Cardiac muscle cell (in vitro differentiated cells and primary cell): ENCODE measurements around the gene NELL2. TPM values are rescaled to one million over a fixed set of nuclear protein-coding genes. Genes with fewer than 3 reads are reported as not detected.

Experiments
- DNase-seq, 2 donors: peaks; one replicate each; pipeline versions ENCODE4 v3.0.0 to v3.0.0-alpha.2; 2010 to 2017; ENCODE audit warnings: low read depth in 1 of 2, low spot score in 1 of 2
- H3K27ac ChIP-seq: fragments of 200-600 bp; sonication (generic); 2 replicates; pipeline ENCODE4 v1.5.1; 2016
- H3K27me3 ChIP-seq: fragments of 200-600 bp; sonication (generic); 2 replicates; pipeline ENCODE4 v1.6.0; 2016; ENCODE audit warnings: control low read depth
- H3K36me3 ChIP-seq: fragments of 200-600 bp; sonication (generic); 2 replicates; pipeline ENCODE4 v1.5.1; 2016; ENCODE audit warnings: control low read depth
- H3K4me1 ChIP-seq: fragments of 200-600 bp; sonication (generic); 2 replicates; pipeline ENCODE4 v1.8.1; 2017; ENCODE audit warnings: low read depth, mild to moderate bottlenecking, mixed run types
- H3K4me3 ChIP-seq: fragments of 200-600 bp; sonication (generic); 2 replicates; pipeline ENCODE4 v1.5.1; 2016; ENCODE audit warnings: mild to moderate bottlenecking
- H3K9me3 ChIP-seq: fragments of 200-600 bp; sonication (generic); 2 replicates; pipeline ENCODE4 v1.5.1; 2017; ENCODE audit warnings: low read depth, mild to moderate bottlenecking, control low read depth
- polyA plus RNA-seq: library from polyadenylated mRNA; unstranded; fragments of >200 nt; fragmentation: Nextera tagmentation; extraction: Ambion mirVana; gene quantifications from 2 replicates; pipeline ENCODE4 v1.2.1, GENCODE V29; 2016
- total RNA-seq: library from RNA; depleted of rRNA; stranded (reverse); fragments of >200 nt; gene quantifications from 2 replicates; pipeline ENCODE4 v1.2.3, GENCODE V29; 2016
- TF ChIP-seq, protein P1 (sequence below): IDR thresholded peaks from 2 replicates; pipeline ENCODE4 v1.5.1; 2012; ENCODE audit warnings: low read depth, mild to moderate bottlenecking, low read length

Gene NELL2
- total and polyA plus RNA-seq, 2 experiments from 2014 or later: 1.6 to 3.3 TPM

DNA sequence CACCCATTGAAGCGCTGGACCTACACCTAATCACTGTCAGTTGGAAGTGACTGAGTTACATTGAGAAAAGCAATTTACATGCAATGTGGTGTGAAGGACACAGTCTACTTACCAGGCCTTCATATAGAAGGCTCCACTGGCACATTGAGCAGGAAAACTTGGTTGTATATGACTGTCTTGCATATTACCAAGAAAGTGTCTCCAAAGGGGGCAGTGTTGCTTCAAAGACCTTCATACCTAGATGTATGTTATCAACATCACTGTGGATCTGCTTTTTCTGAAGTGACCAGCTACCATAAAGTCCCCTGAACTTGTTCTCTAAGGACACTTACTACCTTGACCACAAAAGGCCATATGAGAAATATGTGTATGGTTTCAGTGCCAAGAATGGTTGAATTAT is 64.1 kb downstream of the NELL2 start:
- H3K4me3 ChIP-seq: no peak overlapping the region
- no peaks in the 10 kb centered on the region for H3K27me3 ChIP-seq
- H3K27ac ChIP-seq: no peak overlapping the region
- H3K36me3 ChIP-seq: no peaks in the 10 kb centered on the region
- TF ChIP-seq, protein P1, sequence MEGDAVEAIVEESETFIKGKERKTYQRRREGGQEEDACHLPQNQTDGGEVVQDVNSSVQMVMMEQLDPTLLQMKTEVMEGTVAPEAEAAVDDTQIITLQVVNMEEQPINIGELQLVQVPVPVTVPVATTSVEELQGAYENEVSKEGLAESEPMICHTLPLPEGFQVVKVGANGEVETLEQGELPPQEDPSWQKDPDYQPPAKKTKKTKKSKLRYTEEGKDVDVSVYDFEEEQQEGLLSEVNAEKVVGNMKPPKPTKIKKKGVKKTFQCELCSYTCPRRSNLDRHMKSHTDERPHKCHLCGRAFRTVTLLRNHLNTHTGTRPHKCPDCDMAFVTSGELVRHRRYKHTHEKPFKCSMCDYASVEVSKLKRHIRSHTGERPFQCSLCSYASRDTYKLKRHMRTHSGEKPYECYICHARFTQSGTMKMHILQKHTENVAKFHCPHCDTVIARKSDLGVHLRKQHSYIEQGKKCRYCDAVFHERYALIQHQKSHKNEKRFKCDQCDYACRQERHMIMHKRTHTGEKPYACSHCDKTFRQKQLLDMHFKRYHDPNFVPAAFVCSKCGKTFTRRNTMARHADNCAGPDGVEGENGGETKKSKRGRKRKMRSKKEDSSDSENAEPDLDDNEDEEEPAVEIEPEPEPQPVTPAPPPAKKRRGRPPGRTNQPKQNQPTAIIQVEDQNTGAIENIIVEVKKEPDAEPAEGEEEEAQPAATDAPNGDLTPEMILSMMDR: peak; percentile 4
- peaks cover 12% of the 10 kb centered on the region for H3K4me1 ChIP-seq
- no peaks in the 10 kb centered on the region for H3K9me3 ChIP-seq
- no peak for DNase-seq

DNA sequence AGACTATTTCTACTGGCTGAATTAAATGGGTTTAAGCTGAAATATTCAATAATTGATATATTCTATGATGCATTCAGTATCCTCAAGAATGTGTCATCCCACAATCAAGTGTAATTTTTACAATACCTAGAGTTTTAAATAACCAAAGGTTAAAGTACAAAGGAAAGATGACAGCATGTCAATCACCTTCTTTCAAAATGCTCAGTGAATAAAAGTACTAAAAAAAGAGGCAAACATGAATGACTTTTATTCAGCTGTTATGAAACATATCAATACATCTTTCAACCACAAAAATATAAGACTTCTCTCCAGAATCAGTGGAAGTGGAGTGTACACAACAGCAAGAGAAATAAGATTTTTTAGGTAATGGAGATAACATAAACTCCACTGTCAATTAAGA is 72.0 kb downstream of the NELL2 start:
- TF ChIP-seq, protein P1: no peak
- H3K9me3 ChIP-seq: no peaks in the 10 kb centered on the region
- H3K4me3 ChIP-seq: no peak overlapping the region
- no peaks in the 10 kb centered on the region for H3K4me1 ChIP-seq
- no peaks in the 10 kb centered on the region for H3K36me3 ChIP-seq
- H3K27ac ChIP-seq: no peak overlapping the region
- no peaks in the 10 kb centered on the region for H3K27me3 ChIP-seq
- no peak for DNase-seq

DNA sequence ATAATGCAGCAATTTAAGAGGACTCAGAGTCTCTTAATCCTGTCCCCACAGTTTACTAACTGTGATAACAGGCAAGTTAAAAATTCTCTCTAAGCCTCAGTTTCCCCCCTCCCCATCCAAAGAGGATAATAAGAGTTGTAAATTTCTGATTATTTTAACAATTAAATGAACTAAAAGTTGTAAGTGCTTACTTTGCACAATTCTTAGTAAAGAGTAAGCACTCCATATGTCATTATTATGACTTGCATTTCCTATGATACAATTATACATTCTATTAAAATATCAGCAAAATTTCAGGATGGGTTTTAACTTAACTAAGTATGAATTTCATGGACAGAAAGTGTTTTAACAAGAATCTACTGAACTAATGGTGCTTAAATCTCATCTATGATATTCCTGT is 80.1 kb downstream of the NELL2 start:
- H3K4me1 ChIP-seq: no peaks in the 10 kb centered on the region

DNA sequence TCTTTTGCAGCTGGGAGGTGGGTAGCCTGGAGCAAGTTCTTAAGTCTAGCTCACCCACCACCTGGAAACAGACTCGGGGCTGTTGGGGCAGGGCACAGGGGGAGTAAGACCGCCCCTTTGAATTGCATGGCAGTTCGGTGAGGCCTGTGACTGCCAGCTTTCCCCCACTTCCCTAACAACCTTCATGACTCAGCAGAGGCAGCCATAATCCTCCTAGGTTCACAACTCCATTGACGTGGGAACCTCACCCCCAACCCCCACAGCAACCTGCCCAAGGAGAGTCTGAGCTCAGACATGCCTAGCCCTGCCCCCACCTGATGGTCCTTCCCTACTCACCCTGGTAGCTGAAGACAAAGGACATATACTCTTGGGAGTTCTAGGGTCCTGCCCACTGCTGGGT is 87.4 kb downstream of the NELL2 start:
- Histone ChIP-seq H3K4me3 (no peak overlapping the region), H3K36me3 (no peaks in the 10 kb centered on the region), H3K9me3 (no peaks in the 10 kb centered on the region), H3K4me1 (no peaks in the 10 kb centered on the region), H3K27ac (no peak overlapping the region), H3K27me3 (no peaks in the 10 kb centered on the region)
- TF ChIP-seq, protein P1: no peak
- DNase-seq: no peak

More for the DNA sequence above, 80.1 kb downstream of the NELL2 start:
- H3K9me3 ChIP-seq: no peaks in the 10 kb centered on the region
- TF ChIP-seq, protein P1: no peak
- H3K27ac ChIP-seq: no peak overlapping the region
- DNase-seq: no peak
- H3K27me3 ChIP-seq: no peaks in the 10 kb centered on the region
- no peak overlapping the region for H3K4me3 ChIP-seq
- no peaks in the 10 kb centered on the region for H3K36me3 ChIP-seq

DNA sequence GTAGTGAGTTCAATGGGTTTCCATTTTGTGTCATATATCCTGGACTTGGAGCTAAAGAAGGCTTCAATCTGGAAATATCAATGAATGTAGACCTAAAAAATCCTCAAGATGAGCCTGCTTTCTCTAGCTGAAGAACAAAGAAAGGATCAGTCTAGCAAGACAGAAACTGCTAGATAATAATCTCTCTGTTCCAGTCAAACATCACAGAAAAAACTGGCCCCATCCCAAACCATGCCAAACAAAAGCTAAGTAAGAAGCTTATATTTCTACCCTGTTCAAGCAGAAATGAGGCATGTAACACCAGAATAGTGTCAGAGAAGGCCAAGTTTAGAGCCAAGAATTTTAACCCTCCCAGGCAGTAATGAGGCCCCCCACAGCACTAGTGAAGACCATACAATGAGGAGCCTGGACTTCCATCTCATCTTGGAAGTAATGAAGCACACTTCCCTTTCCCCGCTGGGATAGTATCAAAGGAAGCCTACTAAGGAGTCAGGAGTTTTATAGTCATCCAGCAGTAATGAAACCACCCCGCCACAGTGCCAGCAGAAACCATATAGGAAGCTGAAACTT is 95.8 kb downstream of the NELL2 start:
- H3K4me3 ChIP-seq: no peak overlapping the region
- no peaks in the 10 kb centered on the region for H3K27me3 ChIP-seq
- no peaks in the 10 kb centered on the region for H3K36me3 ChIP-seq
- no peaks in the 10 kb centered on the region for H3K4me1 ChIP-seq
- DNase-seq: no peak
- H3K27ac ChIP-seq: no peak overlapping the region
- no peaks in the 10 kb centered on the region for H3K9me3 ChIP-seq
- TF ChIP-seq, protein P1: no peak
